ENCODE measurements around the gene AGBL4.

DNA sequence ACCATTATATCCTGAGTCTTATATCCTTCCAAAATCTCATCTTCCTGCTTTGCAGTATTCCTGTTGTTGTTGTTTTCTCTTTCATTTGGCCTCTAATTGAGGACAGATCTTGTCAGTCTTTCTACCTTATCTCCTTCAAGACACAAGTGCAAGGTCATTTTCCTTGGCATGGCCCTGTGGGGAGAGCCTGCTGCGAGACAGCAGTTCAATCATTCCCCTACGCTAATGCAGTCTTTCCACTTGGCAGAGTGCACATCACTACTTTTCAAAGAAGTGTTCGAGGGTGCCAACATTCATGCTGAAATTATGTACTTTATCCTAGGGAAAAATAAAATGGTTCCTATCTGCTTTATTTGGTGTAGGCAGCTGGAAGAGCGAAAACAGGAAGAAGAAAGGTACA, 1421.4 kb downstream of the AGBL4 start:
- TF ChIP-seq POLR2AphosphoS5 (IDR thresholded peaks at IDR 0.05) (no peak), POLR2A (IDR thresholded peaks at IDR 0.05) (no peak)
- TF ChIP-seq, protein P1, sequence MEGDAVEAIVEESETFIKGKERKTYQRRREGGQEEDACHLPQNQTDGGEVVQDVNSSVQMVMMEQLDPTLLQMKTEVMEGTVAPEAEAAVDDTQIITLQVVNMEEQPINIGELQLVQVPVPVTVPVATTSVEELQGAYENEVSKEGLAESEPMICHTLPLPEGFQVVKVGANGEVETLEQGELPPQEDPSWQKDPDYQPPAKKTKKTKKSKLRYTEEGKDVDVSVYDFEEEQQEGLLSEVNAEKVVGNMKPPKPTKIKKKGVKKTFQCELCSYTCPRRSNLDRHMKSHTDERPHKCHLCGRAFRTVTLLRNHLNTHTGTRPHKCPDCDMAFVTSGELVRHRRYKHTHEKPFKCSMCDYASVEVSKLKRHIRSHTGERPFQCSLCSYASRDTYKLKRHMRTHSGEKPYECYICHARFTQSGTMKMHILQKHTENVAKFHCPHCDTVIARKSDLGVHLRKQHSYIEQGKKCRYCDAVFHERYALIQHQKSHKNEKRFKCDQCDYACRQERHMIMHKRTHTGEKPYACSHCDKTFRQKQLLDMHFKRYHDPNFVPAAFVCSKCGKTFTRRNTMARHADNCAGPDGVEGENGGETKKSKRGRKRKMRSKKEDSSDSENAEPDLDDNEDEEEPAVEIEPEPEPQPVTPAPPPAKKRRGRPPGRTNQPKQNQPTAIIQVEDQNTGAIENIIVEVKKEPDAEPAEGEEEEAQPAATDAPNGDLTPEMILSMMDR (IDR thresholded peaks at IDR 0.05), result no peak

Measured in breast epithelium (tissue), 3 donors.